Colonic mucosa (tissue), 4 donors: ENCODE results near the gene TSPAN9. TPM values are rescaled to one million over a fixed set of nuclear protein-coding genes. Genes with fewer than 3 reads are reported as not detected.

Experiments
- DNase-seq: peaks from one replicate; pipeline ENCODE4 v3.0.0-alpha.2; 2020
- H3K27ac ChIP-seq: fragments of 200-600 bp; one replicate; pipeline ENCODE4 v1.8.0; 2021
- H3K27me3 ChIP-seq: fragments of 200-600 bp; one replicate; pipeline ENCODE4 v1.8.0; 2021
- H3K36me3 ChIP-seq: fragments of 200-600 bp; one replicate; pipeline ENCODE4 v1.8.0; 2021
- H3K4me1 ChIP-seq: fragments of 200-600 bp; one replicate; pipeline ENCODE4 v1.8.0; 2021; ENCODE audit warnings: mild to moderate bottlenecking
- H3K4me3 ChIP-seq: fragments of 200-600 bp; one replicate; pipeline ENCODE4 v1.8.0; 2021
- H3K9ac ChIP-seq, 2 donors: one replicate each; pipeline ENCODE4 v1.7.0; 2013; ENCODE audit warnings: control low read depth in 2 of 2, low read depth in 2 of 2, low read length in 2 of 2
- H3K9me3 ChIP-seq: fragments of 200-600 bp; one replicate; pipeline ENCODE4 v1.8.0; 2021
- CTCF ChIP-seq: fragments of 200-600 bp; IDR thresholded peaks from one replicate; pipeline ENCODE4 v1.8.0; 2022; ENCODE audit warnings: antibody characterized with exemption, mild to moderate bottlenecking
- intact Hi-C: fragments of 100-400 bp; cut with DNase I; formaldehyde crosslinking; loops from one replicate; pipeline ENCODE4 v1.14.1; 2022
- total RNA-seq, 2 donors: library from RNA; stranded (reverse); fragmentation: NEBNext Ultra II Directional in 1 of 2; extraction: Animal tissue kit (Norgen Biotek cat#: 25700) in 1 of 2; gene quantifications; one replicate each; pipeline ENCODE4 v1.2.1, GENCODE V29; 2021
- donor health status: healthy.
- donor health status: DM: no; HTN: no; CAD: no.
- donor health status: DM: no; HTN: no; CAD: no.

The TSPAN9 gene
- total RNA-seq, 2 donors from 2014 or later = 4.7 to 9.9 TPM

GRCh38 chr12:3038166-3038565 is 39.0 kb upstream of the TSPAN9 start:
- H3K27me3 ChIP-seq = no peaks in the 10 kb centered on the region
- no peak for DNase-seq
- intact Hi-C loops = loop anchor here (10.0 kb wide), 2 partner anchors 153 to 183 kb away; partner anchors contain the start of gene TEX52

GRCh38 chr12:3038926-3039510 is 38.2 kb upstream of the TSPAN9 start:
- no peaks in the 10 kb centered on the region for H3K9me3 ChIP-seq
- H3K4me3 ChIP-seq = no peak overlapping the region
- H3K9ac ChIP-seq = no peak overlapping the region
- H3K4me1 ChIP-seq = no peaks in the 10 kb centered on the region
- H3K27me3 ChIP-seq = no peaks in the 10 kb centered on the region
- no peak for DNase-seq
- intact Hi-C loops = loop anchor here (10.0 kb wide), 2 partner anchors 154 to 184 kb away; partner anchors contain the start of gene TEX52
- H3K27ac ChIP-seq = no peak overlapping the region
- no peaks in the 10 kb centered on the region for H3K36me3 ChIP-seq
- TF ChIP-seq CTCF = no peak

More at GRCh38 chr12:3038166-3038565, 39.0 kb upstream of the TSPAN9 start:
- Histone ChIP-seq H3K4me3 (no peak overlapping the region), H3K9ac (no peak overlapping the region), H3K36me3 (no peaks in the 10 kb centered on the region), H3K9me3 (no peaks in the 10 kb centered on the region), H3K27ac (no peak overlapping the region), H3K4me1 (no peaks in the 10 kb centered on the region)
- TF ChIP-seq CTCF = no peak

GRCh38 chr12:3040026-3040656 is 37.0 kb upstream of the TSPAN9 start:
- Histone ChIP-seq H3K9ac (no peak overlapping the region), H3K27ac (no peak overlapping the region), H3K9me3 (no peaks in the 10 kb centered on the region), H3K36me3 (no peaks in the 10 kb centered on the region), H3K4me3 (no peak overlapping the region), H3K4me1 (no peaks in the 10 kb centered on the region), H3K27me3 (no peaks in the 10 kb centered on the region)
- intact Hi-C loops = no loop called here
- no peak for DNase-seq
- no peak for TF ChIP-seq CTCF

GRCh38 chr12:3040663-3041544 is 36.3 kb upstream of the TSPAN9 start:
- intact Hi-C loops = no loop called here
- Histone ChIP-seq H3K27ac (no peak overlapping the region), H3K36me3 (no peaks in the 10 kb centered on the region), H3K4me3 (no peak overlapping the region), H3K4me1 (no peaks in the 10 kb centered on the region), H3K9me3 (no peaks in the 10 kb centered on the region), H3K9ac (no peak overlapping the region), H3K27me3 (no peaks in the 10 kb centered on the region)
- no peak for DNase-seq
- TF ChIP-seq CTCF = no peak

GRCh38 chr12:3041558-3042164 is 35.5 kb upstream of the TSPAN9 start:
- peak; percentile 67 for DNase-seq
- Histone ChIP-seq H3K27ac (no peak overlapping the region), H3K36me3 (no peaks in the 10 kb centered on the region), H3K9me3 (no peaks in the 10 kb centered on the region), H3K4me1 (no peaks in the 10 kb centered on the region), H3K9ac (no peak overlapping the region), H3K27me3 (no peaks in the 10 kb centered on the region), H3K4me3 (no peak overlapping the region)
- peak; percentile 38 for TF ChIP-seq CTCF
- intact Hi-C loops = no loop called here
